ENCODE data around the gene CSTPP1. TPM values are rescaled to one million over a fixed set of nuclear protein-coding genes. Genes with fewer than 3 reads are reported as not detected.
"Not testable (repeated sequence)": the region's sequence is repeated elsewhere in the genome, so short reads cannot be mapped to it uniquely, and the experiment has no call there.

CSTPP1 gene
- total RNA-seq, 3 donors from 2014 or later (not counting 1 experiment from before 2014, with no cell fraction given), result 16.2 to 17.8 (median 16.9) TPM

- Mint-ChIP-seq H3K9me3 (no peaks in the 10 kb centered on the region), H3K36me3 (no peaks in the 10 kb centered on the region), H3K27me3 (ENCODE audit: low read depth in 2 of 2) (no peaks in the 10 kb centered on the region), H3K4me1 (peaks cover 4% of the 10 kb centered on the region in 2 donors), H3K27ac (no peak overlapping the region), H3K4me3 (no peak overlapping the region)
- Histone ChIP-seq H3K27me3 (ENCODE audit: control insufficient read depth, insufficient read depth, low read length) (no peaks in the 10 kb centered on the region), H3K4me1 (ENCODE audit: control insufficient read depth, insufficient read depth, low read length) (no peaks in the 10 kb centered on the region), H3K9me3 (ENCODE audit: control insufficient read depth, insufficient read depth, low read length) (no peaks in the 10 kb centered on the region), H3K36me3 (ENCODE audit: control insufficient read depth, insufficient read depth, low read length) (no peaks in the 10 kb centered on the region), H3K4me3 (ENCODE audit: low read length) (no peak overlapping the region), H3K27ac (ENCODE audit: low read length) (no peak overlapping the region)
- intact Hi-C loops (cut with micrococcal nuclease), result no loop called here
- ATAC-seq (no peak), DNase-seq (no peak)
- no peak for TF ChIP-seq CTCF (IDR thresholded peaks at IDR 0.05)
- WGBS (ENCODE audit: insufficient coverage), result 80% methylated on average over 6 of the region's 6 CpGs
Measured at GRCh38 chr11:47109051-47109726, 172.6 kb downstream of the CSTPP1 start.

- no peak for ATAC-seq
- H3K27me3 Mint-ChIP-seq (ENCODE audit: low read depth in 2 of 2), result no peaks in the 10 kb centered on the region
- H3K27ac Mint-ChIP-seq, result no peak overlapping the region
- H3K36me3 Mint-ChIP-seq, result no peaks in the 10 kb centered on the region
- H3K9me3 ChIP-seq (ENCODE audit: control insufficient read depth, insufficient read depth, low read length), result no peaks in the 10 kb centered on the region
- no peaks in the 10 kb centered on the region for H3K4me1 ChIP-seq (ENCODE audit: control insufficient read depth, insufficient read depth, low read length)
- no peaks in the 10 kb centered on the region for H3K36me3 ChIP-seq (ENCODE audit: control insufficient read depth, insufficient read depth, low read length)
- no peaks in the 10 kb centered on the region for H3K27me3 ChIP-seq (ENCODE audit: control insufficient read depth, insufficient read depth, low read length)
- no peak overlapping the region for H3K4me3 ChIP-seq (ENCODE audit: low read length)
- intact Hi-C loops (cut with micrococcal nuclease), result no loop called here
- WGBS (ENCODE audit: insufficient coverage), result 87% methylated on average over 3 of the region's 3 CpGs
- H3K9me3 Mint-ChIP-seq, result no peaks in the 10 kb centered on the region
- TF ChIP-seq CTCF (IDR thresholded peaks at IDR 0.05), result no peak
- DNase-seq, result no peak
- H3K27ac ChIP-seq (ENCODE audit: low read length), result no peak overlapping the region
- no peaks in the 10 kb centered on the region for H3K4me1 Mint-ChIP-seq
- H3K4me3 Mint-ChIP-seq, result no peak overlapping the region
Measured at GRCh38 chr11:47109727-47110246, 173.2 kb downstream of the CSTPP1 start.

GRCh38 chr11:47111318-47111804, 174.8 kb downstream of the CSTPP1 start:
- WGBS (ENCODE audit: insufficient coverage), result 80% methylated on average over 8 of the region's 8 CpGs
- H3K4me1 Mint-ChIP-seq, result no peaks in the 10 kb centered on the region
- no peak overlapping the region for H3K27ac Mint-ChIP-seq
- Histone ChIP-seq H3K9me3 (ENCODE audit: control insufficient read depth, insufficient read depth, low read length) (no peaks in the 10 kb centered on the region), H3K4me1 (ENCODE audit: control insufficient read depth, insufficient read depth, low read length) (no peaks in the 10 kb centered on the region), H3K27ac (ENCODE audit: low read length) (no peak overlapping the region), H3K4me3 (ENCODE audit: low read length) (no peak overlapping the region), H3K27me3 (ENCODE audit: control insufficient read depth, insufficient read depth, low read length) (no peaks in the 10 kb centered on the region), H3K36me3 (ENCODE audit: control insufficient read depth, insufficient read depth, low read length) (no peaks in the 10 kb centered on the region)
- no peaks in the 10 kb centered on the region for H3K27me3 Mint-ChIP-seq (ENCODE audit: low read depth in 2 of 2)
- H3K4me3 Mint-ChIP-seq, result no peak overlapping the region
- no peaks in the 10 kb centered on the region for H3K9me3 Mint-ChIP-seq
- H3K36me3 Mint-ChIP-seq, result no peaks in the 10 kb centered on the region
- DNase-seq, result no peak
- intact Hi-C loops (cut with micrococcal nuclease), result no loop called here
- no peak for TF ChIP-seq CTCF (IDR thresholded peaks at IDR 0.05)
- ATAC-seq, result no peak

GRCh38 chr11:47112941-47113340, 176.4 kb downstream of the CSTPP1 start:
- DNase-seq; H3K9me3 Mint-ChIP-seq; H3K27ac ChIP-seq (ENCODE audit: low read length); H3K27me3 ChIP-seq (ENCODE audit: control insufficient read depth, insufficient read depth, low read length); H3K27ac Mint-ChIP-seq; H3K4me1 Mint-ChIP-seq; H3K4me1 ChIP-seq (ENCODE audit: control insufficient read depth, insufficient read depth, low read length); H3K4me3 ChIP-seq (ENCODE audit: low read length); H3K4me3 Mint-ChIP-seq; H3K36me3 ChIP-seq (ENCODE audit: control insufficient read depth, insufficient read depth, low read length); H3K36me3 Mint-ChIP-seq; intact Hi-C loops (cut with micrococcal nuclease); H3K9me3 ChIP-seq (ENCODE audit: control insufficient read depth, insufficient read depth, low read length); ATAC-seq; H3K27me3 Mint-ChIP-seq (ENCODE audit: low read depth in 2 of 2): not testable (repeated sequence)
- 92% methylated on average over 2 of the region's 4 CpGs for WGBS (ENCODE audit: insufficient coverage)

- intact Hi-C loops (cut with micrococcal nuclease); H3K9me3 ChIP-seq (ENCODE audit: control insufficient read depth, insufficient read depth, low read length); H3K27me3 Mint-ChIP-seq (ENCODE audit: low read depth in 2 of 2); H3K4me1 ChIP-seq (ENCODE audit: control insufficient read depth, insufficient read depth, low read length); ATAC-seq; H3K4me3 ChIP-seq (ENCODE audit: low read length); H3K27ac ChIP-seq (ENCODE audit: low read length); H3K36me3 Mint-ChIP-seq; H3K36me3 ChIP-seq (ENCODE audit: control insufficient read depth, insufficient read depth, low read length); H3K4me1 Mint-ChIP-seq; H3K27ac Mint-ChIP-seq; H3K4me3 Mint-ChIP-seq; H3K27me3 ChIP-seq (ENCODE audit: control insufficient read depth, insufficient read depth, low read length); H3K9me3 Mint-ChIP-seq: not testable (repeated sequence)
- peak in 1 of 2 donors; percentile 73 for DNase-seq
- WGBS (ENCODE audit: insufficient coverage), result 92% methylated on average over 18 of the region's 20 CpGs
Measured at GRCh38 chr11:47118958-47119688, 182.6 kb downstream of the CSTPP1 start.
